ENCODE measurements around the gene USP17L28. TPM values are rescaled to one million over a fixed set of nuclear protein-coding genes. Genes with fewer than 3 reads are reported as not detected.
A peak's percentile ranks its signal among the peaks of the same experiment; 100 is the strongest.
"Not testable (repeated sequence)": the region's sequence is repeated elsewhere in the genome, so short reads cannot be mapped to it uniquely, and the experiment has no call there.

Gene USP17L28
- total RNA-seq, 1 donor from 2014 or later = not detected

GRCh38 chr4:9381012-9381534 lies 32.4 kb downstream of the USP17L28 start:
- peak; percentile 69 for DNase-seq
- H3K36me3 ChIP-seq; intact Hi-C loops (cut with DNase I); H3K9me3 ChIP-seq; H3K4me1 ChIP-seq; H3K27me3 ChIP-seq (ENCODE audit: low read depth); ATAC-seq: not testable (repeated sequence)
- Histone ChIP-seq H3K4me3 (peak overlapping the region; percentile 51), H3K27ac (peak overlapping the region; percentile 24)
- TF ChIP-seq, protein P1, sequence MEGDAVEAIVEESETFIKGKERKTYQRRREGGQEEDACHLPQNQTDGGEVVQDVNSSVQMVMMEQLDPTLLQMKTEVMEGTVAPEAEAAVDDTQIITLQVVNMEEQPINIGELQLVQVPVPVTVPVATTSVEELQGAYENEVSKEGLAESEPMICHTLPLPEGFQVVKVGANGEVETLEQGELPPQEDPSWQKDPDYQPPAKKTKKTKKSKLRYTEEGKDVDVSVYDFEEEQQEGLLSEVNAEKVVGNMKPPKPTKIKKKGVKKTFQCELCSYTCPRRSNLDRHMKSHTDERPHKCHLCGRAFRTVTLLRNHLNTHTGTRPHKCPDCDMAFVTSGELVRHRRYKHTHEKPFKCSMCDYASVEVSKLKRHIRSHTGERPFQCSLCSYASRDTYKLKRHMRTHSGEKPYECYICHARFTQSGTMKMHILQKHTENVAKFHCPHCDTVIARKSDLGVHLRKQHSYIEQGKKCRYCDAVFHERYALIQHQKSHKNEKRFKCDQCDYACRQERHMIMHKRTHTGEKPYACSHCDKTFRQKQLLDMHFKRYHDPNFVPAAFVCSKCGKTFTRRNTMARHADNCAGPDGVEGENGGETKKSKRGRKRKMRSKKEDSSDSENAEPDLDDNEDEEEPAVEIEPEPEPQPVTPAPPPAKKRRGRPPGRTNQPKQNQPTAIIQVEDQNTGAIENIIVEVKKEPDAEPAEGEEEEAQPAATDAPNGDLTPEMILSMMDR (IDR thresholded peaks at IDR 0.05) = peak; percentile 65

DNA sequence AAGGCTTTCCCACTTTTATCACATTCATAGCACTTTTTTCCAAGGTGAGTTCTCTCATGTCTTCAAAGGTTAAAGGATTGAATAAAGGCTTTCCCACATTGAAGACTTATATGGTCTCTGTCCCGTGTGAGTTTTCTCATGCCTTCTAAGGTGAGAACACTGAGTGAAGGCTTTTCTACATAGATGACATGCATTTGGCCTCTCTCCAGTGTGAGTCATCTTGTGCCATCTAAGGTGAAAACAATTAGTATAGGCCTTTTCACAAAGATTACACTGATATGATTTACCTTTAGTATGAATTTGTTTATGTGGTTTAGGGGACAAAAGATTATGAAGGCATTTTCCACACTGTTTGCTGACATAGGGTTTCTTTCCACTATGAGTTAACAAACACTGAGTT lies 35.4 kb downstream of the USP17L28 start:
- H3K4me3 ChIP-seq = no peak overlapping the region
- TF ChIP-seq, protein P1 (IDR thresholded peaks at IDR 0.05) = no peak
- H3K9me3 ChIP-seq = no peaks in the 10 kb centered on the region
- H3K27me3 ChIP-seq (ENCODE audit: low read depth) = no peaks in the 10 kb centered on the region
- ATAC-seq = no peak
- intact Hi-C loops (cut with DNase I) = no loop called here
- DNase-seq = no peak
- no peaks in the 10 kb centered on the region for H3K36me3 ChIP-seq
- no peak overlapping the region for H3K27ac ChIP-seq
- H3K4me1 ChIP-seq = no peaks in the 10 kb centered on the region

- H3K27me3 ChIP-seq (ENCODE audit: low read depth); DNase-seq; H3K36me3 ChIP-seq; H3K9me3 ChIP-seq; H3K27ac ChIP-seq; intact Hi-C loops (cut with DNase I); ATAC-seq; H3K4me3 ChIP-seq; H3K4me1 ChIP-seq: not testable (repeated sequence)
Observed at GRCh38 chr4:9389001-9389400, 40.3 kb downstream of the USP17L28 start.

Other genes starting within 250 kb of the USP17L28 start
- not detected for gene FAM90A26, start 178.5 kb upstream of the USP17L28 start, total RNA-seq
- not detected for gene USP17L10, start 138.2 kb upstream of the USP17L28 start, total RNA-seq
- not detected for gene USP17L11, start 133.5 kb upstream of the USP17L28 start, total RNA-seq
- gene USP17L12, start 128.7 kb upstream of the USP17L28 start, total RNA-seq = not detected
- not detected for gene USP17L13, start 124.0 kb upstream of the USP17L28 start, total RNA-seq
- not detected for gene USP17L15, start 114.5 kb upstream of the USP17L28 start, total RNA-seq
- gene USP17L17, start 105.0 kb upstream of the USP17L28 start, total RNA-seq = not detected
- gene USP17L18, start 100.3 kb upstream of the USP17L28 start, total RNA-seq = not detected
- not detected for gene USP17L19, start 95.5 kb upstream of the USP17L28 start, total RNA-seq
- gene USP17L20, start 90.8 kb upstream of the USP17L28 start, total RNA-seq = not detected
- not detected for gene USP17L21, start 86.0 kb upstream of the USP17L28 start, total RNA-seq
- not detected for gene USP17L22, start 81.3 kb upstream of the USP17L28 start, total RNA-seq
- gene USP17L24, start 23.7 kb upstream of the USP17L28 start, total RNA-seq = not detected
- gene USP17L25, start 19.0 kb upstream of the USP17L28 start, total RNA-seq = not detected
- gene USP17L26, start 14.2 kb upstream of the USP17L28 start, total RNA-seq = not detected
- not detected for gene USP17L5, start 9.5 kb upstream of the USP17L28 start, total RNA-seq
- gene USP17L27, start 4.7 kb upstream of the USP17L28 start, total RNA-seq = not detected
- not detected for gene USP17L29, start 4.7 kb downstream of the USP17L28 start, total RNA-seq
- gene USP17L30, start 14.2 kb downstream of the USP17L28 start, total RNA-seq = not detected
- not detected for gene DEFB131A, start 95.5 kb downstream of the USP17L28 start, total RNA-seq

All from lower lobe of right lung (tissue), 2 donors.